ENCODE measurements around the gene HORMAD2.

GRCh38 chr22:30128511-30128910 is 48.2 kb downstream of the HORMAD2 start:
- TF ChIP-seq CTCF (IDR thresholded peaks at IDR 0.05 in 4 of 5, conservative IDR thresholded peaks at IDR 0.05 in 1 of 5) (no peak), POLR2A (IDR thresholded peaks at IDR 0.05) (no peak)

All from gastrocnemius medialis (tissue), 4 donors.